HepG2 (cell line): ENCODE data around the gene ZBTB9. TPM values are rescaled to one million over a fixed set of nuclear protein-coding genes. Genes with fewer than 3 reads are reported as not detected.

Experiments used
- ATM ChIP-seq: fragments of 450-650 bp; IDR thresholded peaks from 2 replicates; pipeline ENCODE4 v1.7.1; 2017; ENCODE audit warnings: mild to moderate bottlenecking, borderline replicate concordance
- DZIP1 ChIP-seq: sonication (generic); formaldehyde crosslinking; IDR thresholded peaks from 2 replicates; pipeline ENCODE4 v1.5.0; 2020; ENCODE audit warnings: mild to moderate bottlenecking, missing genetic modification reagents
- FOXA1 ChIP-seq, 2 experiments: fragments of 450-650 bp in 1 of 2; sonication (generic) in 1 of 2; formaldehyde crosslinking in 1 of 2; IDR thresholded peaks; 2 replicates each; pipeline versions ENCODE4 v1.4.0 to v1.6.1; 2016 to 2020; ENCODE audit warnings: missing genetic modification reagents in 1 of 2
- JUNB ChIP-seq: sonication (generic); formaldehyde crosslinking; IDR thresholded peaks from 2 replicates; pipeline ENCODE4 v1.8.0; 2022; ENCODE audit warnings: missing genetic modification reagents, mild to moderate bottlenecking, borderline replicate concordance
- MAF1 ChIP-seq: sonication (generic); formaldehyde crosslinking; IDR thresholded peaks from 2 replicates; pipeline ENCODE4 v1.5.0; 2020; ENCODE audit warnings: missing genetic modification reagents, borderline replicate concordance
- MED8 ChIP-seq: sonication (generic); formaldehyde crosslinking; IDR thresholded peaks from 2 replicates; pipeline ENCODE4 v1.8.1; 2023; ENCODE audit warnings: mild to moderate bottlenecking, missing genetic modification reagents; ENCODE audit not compliant: insufficient replicate concordance
- PCBP2 ChIP-seq: fragments of 200-400 bp; formaldehyde crosslinking; optimal IDR thresholded peaks from 2 replicates; pipeline ENCODE3; 2018; ENCODE audit warnings: low read length, low read depth; ENCODE audit not compliant: poor library complexity, severe bottlenecking
- TCF7L2 ChIP-seq: IDR thresholded peaks from 2 replicates; pipeline ENCODE4 v1.6.1; 2011; ENCODE audit warnings: mild to moderate bottlenecking, low read depth, low read length, moderate library complexity
- TEF ChIP-seq: sonication (generic); formaldehyde crosslinking; IDR thresholded peaks from 2 replicates; pipeline ENCODE4 v1.5.0; 2020; ENCODE audit warnings: missing genetic modification reagents
- TOPORS ChIP-seq: sonication (generic); formaldehyde crosslinking; IDR thresholded peaks from 2 replicates; pipeline ENCODE4 v1.8.0; 2023; ENCODE audit warnings: mild to moderate bottlenecking, missing genetic modification reagents
- polyA plus RNA-seq, 8 experiments: library from polyadenylated mRNA; depleted of rRNA in 3 of 8; stranded (reverse) in 7 of 8; unstranded in 1 of 8; fragments of >200 nt; fragmentation: Illumina TruSeq in 4 of 8; extraction: Trizol in 4 of 8; gene quantifications; 2 replicates each; pipeline versions ENCODE4 v1.2.1 to v1.2.3, GENCODE V29; 2011 to 2016; ENCODE audit warnings: low read depth in 4 of 8, missing spikeins in 1 of 8, mixed read lengths in 1 of 8; ENCODE audit not compliant: insufficient read depth in 1 of 8
- total RNA-seq, 5 experiments: library from RNA; depleted of rRNA; stranded (reverse); fragments of >200 nt; fragmentation: Illumina TruSeq; extraction: Trizol; gene quantifications; 2 replicates each; pipeline ENCODE4 v1.2.3, GENCODE V29; 2016; ENCODE audit warnings: low read depth in 1 of 5
- TF ChIP-seq, protein P1 (sequence below): sonication (generic); formaldehyde crosslinking; IDR thresholded peaks from 2 replicates; pipeline ENCODE4 v1.4.0; 2020; ENCODE audit warnings: mild to moderate bottlenecking, missing genetic modification reagents
- TF ChIP-seq, protein P2 (sequence below): sonication (generic); formaldehyde crosslinking; IDR thresholded peaks from 2 replicates; pipeline ENCODE4 v1.4.0; 2020; ENCODE audit warnings: missing genetic modification reagents, borderline replicate concordance
- TF ChIP-seq, protein P3 (sequence below): sonication (generic); formaldehyde crosslinking; IDR thresholded peaks from 2 replicates; pipeline ENCODE4 v1.8.0; 2022; ENCODE audit warnings: missing genetic modification reagents, low read depth, mild to moderate bottlenecking, borderline replicate concordance

ZBTB9 gene
- total and polyA plus RNA-seq, 2 of the 13 experiments (the other 11 are each of a cell fraction or from before 2014, with no cell fraction given), result 5.3 to 9.2 TPM

GRCh38 chr6:33410050-33410710 lies 44.2 kb upstream of the ZBTB9 start (continued):
- TF ChIP-seq, protein P1, sequence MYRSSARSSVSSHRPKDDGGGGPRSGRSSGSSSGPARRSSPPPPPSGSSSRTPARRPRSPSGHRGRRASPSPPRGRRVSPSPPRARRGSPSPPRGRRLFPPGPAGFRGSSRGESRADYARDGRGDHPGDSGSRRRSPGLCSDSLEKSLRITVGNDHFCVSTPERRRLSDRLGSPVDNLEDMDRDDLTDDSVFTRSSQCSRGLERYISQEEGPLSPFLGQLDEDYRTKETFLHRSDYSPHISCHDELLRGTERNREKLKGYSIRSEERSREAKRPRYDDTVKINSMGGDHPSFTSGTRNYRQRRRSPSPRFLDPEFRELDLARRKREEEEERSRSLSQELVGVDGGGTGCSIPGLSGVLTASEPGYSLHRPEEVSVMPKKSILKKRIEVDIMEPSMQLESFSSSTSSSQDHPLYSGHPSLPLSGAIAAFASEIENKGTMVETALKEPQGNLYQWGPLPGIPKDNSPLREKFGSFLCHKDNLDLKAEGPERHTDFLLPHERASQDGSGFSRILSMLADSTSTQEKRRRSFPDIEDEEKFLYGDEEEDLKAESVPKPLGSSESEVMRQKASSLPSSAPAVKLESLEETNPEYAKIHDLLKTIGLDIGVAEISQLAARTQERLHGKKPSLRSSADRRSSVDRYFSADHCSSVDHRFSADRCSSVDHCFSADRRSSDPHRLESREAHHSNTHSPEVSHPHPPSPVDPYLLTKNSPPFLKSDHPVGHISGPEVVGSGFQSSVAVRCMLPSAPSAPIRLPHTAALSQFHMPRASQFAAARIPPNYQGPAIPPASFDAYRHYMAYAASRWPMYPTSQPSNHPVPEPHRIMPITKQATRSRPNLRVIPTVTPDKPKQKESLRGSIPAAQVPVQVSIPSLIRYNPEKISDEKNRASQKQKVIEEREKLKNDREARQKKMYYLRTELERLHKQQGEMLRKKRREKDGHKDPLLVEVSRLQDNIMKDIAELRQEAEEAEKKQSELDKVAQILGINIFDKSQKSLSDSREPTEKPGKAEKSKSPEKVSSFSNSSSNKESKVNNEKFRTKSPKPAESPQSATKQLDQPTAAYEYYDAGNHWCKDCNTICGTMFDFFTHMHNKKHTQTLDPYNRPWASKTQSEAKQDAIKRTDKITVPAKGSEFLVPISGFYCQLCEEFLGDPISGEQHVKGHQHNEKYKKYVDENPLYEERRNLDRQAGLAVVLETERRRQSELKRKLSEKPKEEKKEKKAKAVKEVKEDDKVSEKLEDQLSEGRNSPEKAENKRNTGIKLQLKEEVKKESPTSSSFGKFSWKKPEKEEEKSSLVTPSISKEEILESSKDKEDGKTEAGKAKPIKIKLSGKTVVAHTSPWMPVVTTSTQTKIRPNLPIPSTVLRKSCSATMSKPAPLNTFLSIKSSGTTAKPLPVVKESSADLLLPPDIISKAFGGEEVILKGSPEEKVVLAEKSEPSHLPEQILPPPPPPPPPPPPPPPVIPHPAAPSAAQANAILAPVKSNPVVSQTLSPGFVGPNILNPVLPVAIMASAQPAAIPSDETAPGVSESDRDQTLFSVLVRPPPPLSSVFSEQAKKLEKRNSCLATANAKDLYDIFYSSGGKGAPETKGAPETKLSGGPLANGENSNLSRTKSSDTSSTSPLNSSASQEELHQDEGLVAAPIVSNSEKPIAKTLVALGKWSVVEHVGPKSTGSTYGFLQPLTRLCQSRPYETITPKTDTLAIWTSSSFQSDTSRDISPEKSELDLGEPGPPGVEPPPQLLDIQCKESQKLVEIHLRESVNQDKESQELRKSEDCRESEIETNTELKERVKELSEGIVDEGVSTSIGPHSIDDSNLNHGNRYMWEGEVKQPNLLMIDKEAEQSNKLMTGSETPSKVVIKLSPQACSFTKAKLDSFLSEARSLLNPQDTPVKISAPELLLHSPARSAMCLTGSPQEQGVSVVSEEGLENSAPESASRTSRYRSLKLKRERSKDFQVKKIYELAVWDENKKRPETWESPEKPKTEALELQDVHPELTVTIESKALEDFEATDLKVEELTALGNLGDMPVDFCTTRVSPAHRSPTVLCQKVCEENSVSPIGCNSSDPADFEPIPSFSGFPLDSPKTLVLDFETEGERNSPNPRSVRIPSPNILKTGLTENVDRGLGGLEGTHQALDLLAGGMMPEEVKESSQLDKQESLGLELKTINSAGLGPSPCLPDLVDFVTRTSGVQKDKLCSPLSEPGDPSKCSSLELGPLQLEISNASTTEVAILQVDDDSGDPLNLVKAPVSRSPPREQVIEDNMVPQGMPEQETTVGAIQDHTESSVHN, result no peak
- no peak for TF ChIP-seq FOXA1 (IDR thresholded peaks at IDR 0.05)
- peak; percentile 42; the same call in 1 of the 2 replicates for TF ChIP-seq FOXA1 (CRISPR knock-in tag; IDR thresholded peaks at IDR 0.05)
- no peak for TF ChIP-seq ATM
- TF ChIP-seq JUNB (CRISPR knock-in tag), result peak; percentile 90
- no peak for TF ChIP-seq TEF (CRISPR knock-in tag)
- peak; percentile 99 for TF ChIP-seq TOPORS (CRISPR knock-in tag)
- no peak for TF ChIP-seq PCBP2
- peak; percentile 55; the same call in 1 of the 2 replicates for TF ChIP-seq MAF1 (CRISPR knock-in tag)
- no peak; the same call in 1 of the 2 replicates for TF ChIP-seq DZIP1
- peak; percentile 55 for TF ChIP-seq MED8
- TF ChIP-seq, protein P2, sequence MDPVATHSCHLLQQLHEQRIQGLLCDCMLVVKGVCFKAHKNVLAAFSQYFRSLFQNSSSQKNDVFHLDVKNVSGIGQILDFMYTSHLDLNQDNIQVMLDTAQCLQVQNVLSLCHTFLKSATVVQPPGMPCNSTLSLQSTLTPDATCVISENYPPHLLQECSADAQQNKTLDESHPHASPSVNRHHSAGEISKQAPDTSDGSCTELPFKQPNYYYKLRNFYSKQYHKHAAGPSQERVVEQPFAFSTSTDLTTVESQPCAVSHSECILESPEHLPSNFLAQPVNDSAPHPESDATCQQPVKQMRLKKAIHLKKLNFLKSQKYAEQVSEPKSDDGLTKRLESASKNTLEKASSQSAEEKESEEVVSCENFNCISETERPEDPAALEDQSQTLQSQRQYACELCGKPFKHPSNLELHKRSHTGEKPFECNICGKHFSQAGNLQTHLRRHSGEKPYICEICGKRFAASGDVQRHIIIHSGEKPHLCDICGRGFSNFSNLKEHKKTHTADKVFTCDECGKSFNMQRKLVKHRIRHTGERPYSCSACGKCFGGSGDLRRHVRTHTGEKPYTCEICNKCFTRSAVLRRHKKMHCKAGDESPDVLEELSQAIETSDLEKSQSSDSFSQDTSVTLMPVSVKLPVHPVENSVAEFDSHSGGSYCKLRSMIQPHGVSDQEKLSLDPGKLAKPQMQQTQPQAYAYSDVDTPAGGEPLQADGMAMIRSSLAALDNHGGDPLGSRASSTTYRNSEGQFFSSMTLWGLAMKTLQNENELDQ (CRISPR knock-in tag), result peak; percentile 67; the same call in 1 of the 2 replicates
- no peak for TF ChIP-seq TCF7L2
- TF ChIP-seq, protein P3, sequence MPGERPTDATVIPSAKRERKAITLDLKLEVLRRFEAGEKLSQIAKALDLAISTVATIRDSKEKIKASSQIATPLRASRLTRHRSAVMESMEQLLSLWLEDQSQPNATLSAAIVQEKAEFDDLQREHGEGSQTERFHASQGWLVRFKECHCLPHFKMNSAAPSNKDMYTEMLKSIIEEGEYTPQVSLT (CRISPR knock-in tag), result no peak; the same call in 1 of the 2 replicates
